Measurements from ENCODE around the gene HOXD8.

- TF ChIP-seq POLR2A (IDR thresholded peaks at IDR 0.05), result no peak
- TF ChIP-seq CTCF (IDR thresholded peaks at IDR 0.05), result no peak
These were observed 20.0 kb downstream of the HOXD8 start for GRCh38 chr2:176149481-176149938.

Measured in ovary (tissue), 3 donors.